Lower leg skin (tissue), 4 donors: ENCODE measurements around the gene CLDN6. TPM values are rescaled to one million over a fixed set of nuclear protein-coding genes. Genes with fewer than 3 reads are reported as not detected.

ENCODE experiments used
- DNase-seq, 2 donors: peaks; one replicate each; pipeline ENCODE4 v3.0.0-alpha.2; 2019; ENCODE audit warnings: low spot score in 2 of 2
- H3K4me3 ChIP-seq: fragments of 200-600 bp; sonication (generic); 2 replicates; pipeline ENCODE4 v1.5.1; 2017; ENCODE audit warnings: mild to moderate bottlenecking, low read depth; ENCODE audit not compliant: poor library complexity, severe bottlenecking
- CTCF ChIP-seq, 3 donors: fragments of 450-650 bp; IDR thresholded peaks; one replicate each; pipeline ENCODE4 v1.5.1; 2016; ENCODE audit warnings: antibody characterized with exemption in 3 of 3, mild to moderate bottlenecking in 3 of 3, moderate library complexity in 2 of 3
- POLR2A ChIP-seq, 2 donors: fragments of 450-650 bp; IDR thresholded peaks; one replicate each; pipeline ENCODE4 v1.6.1; 2016 to 2017; ENCODE audit warnings: antibody characterized with exemption in 2 of 2, mild to moderate bottlenecking in 1 of 2, moderate library complexity in 1 of 2
- WGBS, 2 donors: methylation state at CpG; one replicate each; pipeline ENCODE4 v1.1.5; 2018; 5-methylcytosine and 5-hydroxymethylcytosine counted together
- intact Hi-C: fragments of 100-400 bp; cut with DNase I; formaldehyde crosslinking; loops from one replicate; pipeline ENCODE4 v1.15.0; 2023; ENCODE audit warnings: low total_unique reads
- total RNA-seq, 4 donors: library from RNA; depleted of rRNA; stranded (reverse); fragments of >200 nt; gene quantifications; one replicate each; pipeline ENCODE4 v1.1.0, GENCODE V29; 2016

The CLDN6 gene
- total RNA-seq, 4 donors from 2014 or later, result not detected

GRCh38 chr16:2966808-2967191 lies 51.2 kb downstream of the CLDN6 start:
- TF ChIP-seq CTCF (IDR thresholded peaks at IDR 0.05) (no peak), POLR2A (IDR thresholded peaks at IDR 0.05) (no peak)
- intact Hi-C loops, result no loop called here
- H3K4me3 ChIP-seq, result no peak overlapping the region
- 4% methylated on average over 24 of the region's 46 CpGs; no CpG with 5 or more reads in 1 of the 2 donors for WGBS, 2 donors
- DNase-seq, result no peak

DNA sequence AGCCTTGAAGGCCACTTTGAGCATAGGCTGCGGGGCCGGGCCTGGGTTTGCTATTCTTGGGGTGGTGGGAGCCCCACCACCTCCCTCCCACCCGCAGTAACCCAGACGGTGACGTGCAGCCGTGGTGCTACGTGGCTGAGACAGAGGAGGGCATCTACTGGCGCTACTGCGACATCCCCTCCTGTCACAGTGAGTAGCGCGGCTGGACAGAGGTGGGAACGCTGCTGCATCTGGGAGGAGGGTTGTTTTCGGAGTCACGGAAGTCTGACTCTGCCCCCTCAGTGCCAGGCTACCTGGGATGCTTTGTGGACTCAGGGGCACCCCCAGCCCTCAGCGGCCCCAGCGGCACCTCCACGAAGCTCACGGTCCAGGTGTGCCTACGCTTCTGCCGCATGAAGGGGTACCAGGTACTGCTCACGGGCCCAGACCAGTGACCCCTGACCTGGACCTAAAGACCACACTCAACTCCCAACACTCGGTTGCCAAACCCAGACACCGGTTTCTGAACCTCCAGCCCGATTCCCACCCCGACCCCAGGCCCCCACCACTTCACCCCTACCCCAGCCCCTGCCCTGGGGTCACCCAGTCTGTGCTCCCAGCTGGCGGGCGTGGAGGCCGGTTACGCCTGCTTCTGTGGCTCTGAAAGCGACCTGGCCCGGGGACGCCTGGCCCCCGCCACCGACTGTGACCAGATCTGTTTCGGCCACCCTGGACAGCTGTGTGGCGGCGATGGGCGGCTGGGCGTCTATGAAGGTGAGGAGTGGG lies 51.8 kb downstream of the CLDN6 start:
- intact Hi-C loops, result no loop called here
- H3K4me3 ChIP-seq, result no peak overlapping the region
- TF ChIP-seq CTCF (IDR thresholded peaks at IDR 0.05) (no peak), POLR2A (IDR thresholded peaks at IDR 0.05) (no peak)
- no peak for DNase-seq
- WGBS, 2 donors, result 67 to 68% methylated on average over 20 to 35 of the region's 39 CpGs

Other genes starting within 250 kb of the CLDN6 start
- gene ELOB, start 240.9 kb downstream of the CLDN6 start, total RNA-seq, result 1,000 to 10,000 TPM in 1 of 4 donors, 100 to 1,000 TPM in 3; 244 to 2,128 (median 328) TPM
- not detected for gene PRSS33, start 230.6 kb downstream of the CLDN6 start, total RNA-seq
- not detected for gene PRSS41, start 219.7 kb downstream of the CLDN6 start, total RNA-seq
- under 1 TPM in 1 of 4 donors, not detected in 3; 0.63 TPM for gene PRSS21, start 200.9 kb downstream of the CLDN6 start, total RNA-seq
- 10 to 100 TPM in 3 of 4 donors, 1 to 10 TPM in 1; 5.6 to 67.9 (median 19.4) TPM for gene ZG16B, start 187.9 kb downstream of the CLDN6 start, total RNA-seq
- gene PRSS22, start 160.0 kb downstream of the CLDN6 start, total RNA-seq, result 1 to 10 TPM; 2.3 to 6.7 (median 4.6) TPM
- gene FLYWCH2, start 135.0 kb downstream of the CLDN6 start, total RNA-seq, result 10 to 100 TPM; 36.4 to 44.6 (median 40.3) TPM
- 10 to 100 TPM; 36.9 to 61.4 (median 46.0) TPM for gene FLYWCH1, start 106.3 kb downstream of the CLDN6 start, total RNA-seq
- 1 to 10 TPM; 1.9 to 3.8 (median 2.5) TPM for gene KREMEN2, start 53.9 kb downstream of the CLDN6 start, total RNA-seq
- gene PAQR4, start 48.8 kb downstream of the CLDN6 start, total RNA-seq, result 10 to 100 TPM in 2 of 4 donors, 1 to 10 TPM in 2; 6.2 to 17.9 (median 10.6) TPM
- 1 to 10 TPM; 3.0 to 7.4 (median 3.9) TPM for gene PKMYT1, start 37.7 kb downstream of the CLDN6 start, total RNA-seq
- gene CLDN9, start 5.3 kb downstream of the CLDN6 start, total RNA-seq, result under 1 TPM in 2 of 4 donors, not detected in 2; 0.15 to 0.23 TPM
- 10 to 100 TPM; 11.7 to 60.0 (median 23.6) TPM for gene TNFRSF12A, start 2.2 kb upstream of the CLDN6 start, total RNA-seq
- 10 to 100 TPM; 27.5 to 41.5 (median 31.9) TPM for gene HCFC1R1, start 5.8 kb upstream of the CLDN6 start, total RNA-seq
- 10 to 100 TPM; 13.2 to 22.1 (median 20.1) TPM for gene THOC6, start 5.9 kb upstream of the CLDN6 start, total RNA-seq
- gene BICDL2, start 18.8 kb upstream of the CLDN6 start, total RNA-seq, result 100 to 1,000 TPM in 3 of 4 donors, 10 to 100 TPM in 1; 87.2 to 115 (median 106) TPM
- under 1 TPM in 3 of 4 donors, not detected in 1; 0.30 to 0.81 (median 0.49) TPM for gene MMP25, start 28.4 kb upstream of the CLDN6 start, total RNA-seq
- gene IL32, start 47.5 kb upstream of the CLDN6 start, total RNA-seq, result 1 to 10 TPM in 3 of 4 donors, under 1 TPM in 1; 0.80 to 7.2 (median 5.1) TPM
- not detected for gene ZSCAN10, start 81.1 kb upstream of the CLDN6 start, total RNA-seq
- gene ZNF205, start 94.4 kb upstream of the CLDN6 start, total RNA-seq, result 10 to 100 TPM; 15.1 to 25.3 (median 18.5) TPM
- 10 to 100 TPM; 10.7 to 18.0 (median 14.6) TPM for gene ZNF213, start 116.8 kb upstream of the CLDN6 start, total RNA-seq
- gene OR1F1, start 170.0 kb upstream of the CLDN6 start, total RNA-seq, result not detected
- 1 to 10 TPM; 2.2 to 5.7 (median 3.9) TPM for gene ZNF200, start 217.0 kb upstream of the CLDN6 start, total RNA-seq
- gene MEFV, start 238.4 kb upstream of the CLDN6 start, total RNA-seq, result 1 to 10 TPM in 2 of 4 donors, under 1 TPM in 2; 0.80 to 3.3 (median 1.8) TPM